ENCODE measurements around the gene SPATA13.

- TF ChIP-seq POLR2A (IDR thresholded peaks at IDR 0.05): no peak
- TF ChIP-seq, protein P1, sequence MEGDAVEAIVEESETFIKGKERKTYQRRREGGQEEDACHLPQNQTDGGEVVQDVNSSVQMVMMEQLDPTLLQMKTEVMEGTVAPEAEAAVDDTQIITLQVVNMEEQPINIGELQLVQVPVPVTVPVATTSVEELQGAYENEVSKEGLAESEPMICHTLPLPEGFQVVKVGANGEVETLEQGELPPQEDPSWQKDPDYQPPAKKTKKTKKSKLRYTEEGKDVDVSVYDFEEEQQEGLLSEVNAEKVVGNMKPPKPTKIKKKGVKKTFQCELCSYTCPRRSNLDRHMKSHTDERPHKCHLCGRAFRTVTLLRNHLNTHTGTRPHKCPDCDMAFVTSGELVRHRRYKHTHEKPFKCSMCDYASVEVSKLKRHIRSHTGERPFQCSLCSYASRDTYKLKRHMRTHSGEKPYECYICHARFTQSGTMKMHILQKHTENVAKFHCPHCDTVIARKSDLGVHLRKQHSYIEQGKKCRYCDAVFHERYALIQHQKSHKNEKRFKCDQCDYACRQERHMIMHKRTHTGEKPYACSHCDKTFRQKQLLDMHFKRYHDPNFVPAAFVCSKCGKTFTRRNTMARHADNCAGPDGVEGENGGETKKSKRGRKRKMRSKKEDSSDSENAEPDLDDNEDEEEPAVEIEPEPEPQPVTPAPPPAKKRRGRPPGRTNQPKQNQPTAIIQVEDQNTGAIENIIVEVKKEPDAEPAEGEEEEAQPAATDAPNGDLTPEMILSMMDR (IDR thresholded peaks at IDR 0.05): no peak
- TF ChIP-seq EP300 (IDR thresholded peaks at IDR 0.05): no peak
- TF ChIP-seq POLR2AphosphoS5 (IDR thresholded peaks at IDR 0.05): no peak
These were observed 80.8 kb downstream of the SPATA13 start for GRCh38 chr13:24241336-24241735.
